MM.1S (cell line): ENCODE data around the gene HECTD3.

Experiments
- DNase-seq: peaks from one replicate; pipeline ENCODE4 v3.0.0-alpha.2; 2015
- H2AFZ ChIP-seq: fragments of 300-600 bp; sonication (generic); 2 replicates; pipeline ENCODE4 v1.6.0; 2016; ENCODE audit warnings: antibody characterized with exemption, low read length
- H3F3A ChIP-seq: fragments of 300-600 bp; sonication (generic); 2 replicates; pipeline ENCODE4 v1.6.1; 2016; ENCODE audit warnings: mild to moderate bottlenecking, antibody characterized with exemption, low read length, moderate library complexity, mixed read lengths; ENCODE audit not compliant: insufficient read depth
- H3K27ac ChIP-seq: fragments of 300-600 bp; sonication (generic); 2 replicates; pipeline ENCODE4 v1.5.1; 2016; ENCODE audit warnings: mild to moderate bottlenecking, low read length
- H3K27me3 ChIP-seq: fragments of 300-600 bp; sonication (generic); replicated peaks from 2 replicates; pipeline ENCODE4 v1.6.0; 2016; ENCODE audit warnings: low read length; ENCODE audit not compliant: insufficient read depth
- H3K36me3 ChIP-seq: fragments of 300-600 bp; sonication (generic); replicated peaks from 2 replicates; pipeline ENCODE4 v1.6.1; 2016; ENCODE audit warnings: mild to moderate bottlenecking, low read length, mixed read lengths; ENCODE audit not compliant: insufficient read depth
- H3K4me1 ChIP-seq: fragments of 300-600 bp; sonication (generic); 2 replicates; pipeline ENCODE4 v1.6.1; 2016; ENCODE audit warnings: low read length, mixed read lengths
- H3K4me2 ChIP-seq: fragments of 300-600 bp; sonication (generic); 2 replicates; pipeline ENCODE4 v1.6.0; 2016; ENCODE audit warnings: low read depth, low read length
- H3K4me3 ChIP-seq: fragments of 300-600 bp; sonication (generic); 2 replicates; pipeline ENCODE4 v1.5.1; 2016; ENCODE audit warnings: low read length, mixed read lengths
- H3K79me2 ChIP-seq: fragments of 300-600 bp; sonication (generic); 2 replicates; pipeline ENCODE4 v1.6.1; 2016; ENCODE audit warnings: mixed run types, low read length, mixed read lengths
- H3K9ac ChIP-seq: fragments of 300-600 bp; sonication (generic); 2 replicates; pipeline ENCODE4 v1.6.1; 2016; ENCODE audit warnings: low read length, mixed read lengths
- H3K9me2 ChIP-seq: fragments of 300-600 bp; sonication (generic); replicated peaks from 2 replicates; pipeline ENCODE4 v1.6.1; 2016; ENCODE audit warnings: mild to moderate bottlenecking, low read length, mixed read lengths; ENCODE audit not compliant: insufficient read depth
- H3K9me3 ChIP-seq: fragments of 300-600 bp; sonication (generic); replicated peaks from 2 replicates; pipeline ENCODE4 v1.6.1; 2016; ENCODE audit warnings: mild to moderate bottlenecking, low read length, mixed read lengths; ENCODE audit not compliant: insufficient read depth
- H4K20me1 ChIP-seq: fragments of 300-600 bp; sonication (generic); 2 replicates; pipeline ENCODE4 v1.6.1; 2016; ENCODE audit warnings: mild to moderate bottlenecking, low read length, moderate library complexity, mixed read lengths; ENCODE audit not compliant: insufficient read depth
- CTCF ChIP-seq: fragments of 300-600 bp; sonication (generic); IDR thresholded peaks from 2 replicates; pipeline ENCODE4 v1.5.1; 2016; ENCODE audit warnings: antibody characterized with exemption, low read length, mixed read lengths
- EZH2 ChIP-seq: fragments of 300-600 bp; sonication (generic); optimal IDR thresholded peaks from 2 replicates; pipeline ENCODE3; 2017; ENCODE audit warnings: low read depth, mild to moderate bottlenecking, antibody characterized with exemption, low read length, mixed read lengths
- EZH2phosphoT487 ChIP-seq: fragments of 300-600 bp; sonication (generic); IDR thresholded peaks from 2 replicates; pipeline ENCODE4 v1.6.1; 2018; ENCODE audit warnings: antibody characterized with exemption, low read length

The HECTD3 gene

GRCh38 chr1:44995467-44996238, 15.5 kb downstream of the HECTD3 start:
- H3F3A ChIP-seq, result no peaks in the 10 kb centered on the region
- no peaks in the 10 kb centered on the region for H3K9me2 ChIP-seq
- no peaks in the 10 kb centered on the region for H4K20me1 ChIP-seq
- no peak overlapping the region for H3K4me2 ChIP-seq
- TF ChIP-seq CTCF (no peak), EZH2phosphoT487 (no peak), EZH2 (no peak)
- no peak for DNase-seq
- no peaks in the 10 kb centered on the region for H3K36me3 ChIP-seq
- no peaks in the 10 kb centered on the region for H3K79me2 ChIP-seq
- H3K9ac ChIP-seq, result no peak overlapping the region
- no peak overlapping the region for H3K4me3 ChIP-seq
- no peaks in the 10 kb centered on the region for H3K9me3 ChIP-seq
- H3K27ac ChIP-seq, result no peak overlapping the region
- H2AFZ ChIP-seq, result no peak overlapping the region
- H3K4me1 ChIP-seq, result peaks cover 4% of the 10 kb centered on the region
- no peaks in the 10 kb centered on the region for H3K27me3 ChIP-seq

GRCh38 chr1:44994309-44994898, 16.7 kb downstream of the HECTD3 start:
- H3K4me2 ChIP-seq, result no peak overlapping the region
- TF ChIP-seq EZH2phosphoT487, result no peak
- TF ChIP-seq EZH2, result no peak
- no peak for TF ChIP-seq CTCF
- no peaks in the 10 kb centered on the region for H3F3A ChIP-seq
- no peaks in the 10 kb centered on the region for H3K9me3 ChIP-seq
- H3K4me1 ChIP-seq, result no peaks in the 10 kb centered on the region
- no peaks in the 10 kb centered on the region for H3K36me3 ChIP-seq
- H3K27ac ChIP-seq, result no peak overlapping the region
- H3K4me3 ChIP-seq, result no peak overlapping the region
- H3K27me3 ChIP-seq, result no peaks in the 10 kb centered on the region
- H4K20me1 ChIP-seq, result no peaks in the 10 kb centered on the region
- no peak for DNase-seq
- H2AFZ ChIP-seq, result no peak overlapping the region
- no peaks in the 10 kb centered on the region for H3K9me2 ChIP-seq
- no peak overlapping the region for H3K9ac ChIP-seq
- H3K79me2 ChIP-seq, result no peaks in the 10 kb centered on the region

DNA sequence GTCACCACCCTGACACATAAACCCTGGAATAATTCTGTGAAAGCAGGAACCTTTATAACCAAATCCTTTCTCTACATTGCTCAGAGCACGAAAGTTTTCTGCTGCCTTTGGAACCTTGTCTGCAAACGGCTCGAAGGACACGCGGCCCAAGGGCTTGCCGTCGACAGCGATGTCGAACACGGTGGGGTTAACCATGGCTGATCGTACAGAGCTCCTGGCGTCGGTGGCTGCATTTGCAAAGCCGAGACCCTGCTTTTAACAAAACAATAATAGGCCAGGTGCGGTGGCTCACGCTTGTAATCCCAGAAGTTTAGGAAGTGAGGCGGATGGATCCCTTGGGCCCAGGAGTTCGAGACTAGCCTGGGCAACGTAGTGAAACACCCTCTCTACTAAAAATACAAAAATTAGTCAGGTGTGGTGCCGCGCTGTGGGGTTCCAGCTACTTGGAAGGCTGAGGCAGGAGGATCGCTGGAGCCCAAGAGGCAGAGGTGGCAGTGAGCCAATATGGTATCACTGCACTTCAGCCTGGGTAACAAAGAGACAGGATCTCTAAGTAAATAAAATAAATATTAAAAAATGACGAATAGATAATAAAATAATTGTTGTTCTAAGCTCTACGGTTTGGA, 22.5 kb downstream of the HECTD3 start:
- Histone ChIP-seq H3K27me3 (no peaks in the 10 kb centered on the region), H3K4me2 (no peak overlapping the region), H3K36me3 (no peaks in the 10 kb centered on the region), H3F3A (no peaks in the 10 kb centered on the region), H2AFZ (no peak overlapping the region), H4K20me1 (no peaks in the 10 kb centered on the region), H3K27ac (no peak overlapping the region), H3K4me3 (no peak overlapping the region), H3K79me2 (peaks cover 20% of the 10 kb centered on the region), H3K9ac (no peak overlapping the region), H3K9me3 (no peaks in the 10 kb centered on the region), H3K9me2 (no peaks in the 10 kb centered on the region), H3K4me1 (peaks cover 7% of the 10 kb centered on the region)
- no peak for TF ChIP-seq EZH2phosphoT487
- no peak for DNase-seq
